ENCODE measurements around the gene MAMLD1. TPM values are rescaled to one million over a fixed set of nuclear protein-coding genes. Genes with fewer than 3 reads are reported as not detected.

The MAMLD1 gene
- total RNA-seq, 1 donor from 2014 or later: 2.6 TPM

DNA sequence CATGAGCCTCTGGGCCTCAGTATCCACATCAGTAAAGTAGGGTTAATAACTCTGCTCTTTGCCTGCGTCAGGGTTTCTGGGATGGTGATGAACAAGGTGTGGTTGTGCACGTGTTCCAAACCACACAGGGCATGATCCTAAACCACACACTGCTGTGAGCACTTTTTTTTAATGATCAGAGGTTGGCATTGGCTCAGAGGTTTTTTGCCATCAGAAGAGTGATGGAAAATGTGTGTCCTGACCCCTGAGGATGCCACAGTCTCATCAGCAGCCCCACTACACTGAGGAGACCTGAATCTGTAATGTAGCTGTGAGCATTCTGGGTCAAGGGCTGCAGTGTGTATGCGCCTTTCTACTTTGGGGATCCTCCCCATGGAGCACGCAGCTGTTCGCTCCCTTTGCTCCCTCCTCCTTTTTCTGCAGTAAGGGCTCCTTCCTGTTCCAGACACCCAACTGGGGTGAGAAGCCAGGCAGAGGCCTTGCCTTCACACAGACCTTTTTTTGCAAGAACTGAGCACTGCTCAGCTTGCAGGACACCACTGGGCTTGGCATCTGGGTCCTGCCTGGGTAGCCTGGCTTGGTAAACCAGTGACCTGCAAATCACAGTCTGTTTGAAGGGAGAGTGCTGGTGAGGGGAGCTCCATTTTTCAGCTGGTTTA lies 87.5 kb downstream of the MAMLD1 start:
- Histone ChIP-seq H3K27me3 (ENCODE audit: control insufficient read depth in 3 of 3, insufficient read depth in 3 of 3, low read length in 3 of 3) (no peaks in the 10 kb centered on the region), H3K4me3 (ENCODE audit: low read length in 3 of 3) (no peak overlapping the region), H3K9ac (ENCODE audit: low read depth in 1 of 3, low read length in 3 of 3) (no peak overlapping the region), H3K9me3 (ENCODE audit: control insufficient read depth in 3 of 3, low read length in 3 of 3) (no peaks in the 10 kb centered on the region), H3K4me1 (ENCODE audit: control insufficient read depth in 3 of 3, insufficient read depth in 3 of 3, low read length in 3 of 3) (peaks cover 19 to 29% (median 22%) of the 10 kb centered on the region in 3 donors), H3K27ac (ENCODE audit: low read depth, low read length) (no peak overlapping the region), H3K36me3 (ENCODE audit: control insufficient read depth in 3 of 3, insufficient read depth in 3 of 3, low read length in 3 of 3) (no peaks in the 10 kb centered on the region)

DNA sequence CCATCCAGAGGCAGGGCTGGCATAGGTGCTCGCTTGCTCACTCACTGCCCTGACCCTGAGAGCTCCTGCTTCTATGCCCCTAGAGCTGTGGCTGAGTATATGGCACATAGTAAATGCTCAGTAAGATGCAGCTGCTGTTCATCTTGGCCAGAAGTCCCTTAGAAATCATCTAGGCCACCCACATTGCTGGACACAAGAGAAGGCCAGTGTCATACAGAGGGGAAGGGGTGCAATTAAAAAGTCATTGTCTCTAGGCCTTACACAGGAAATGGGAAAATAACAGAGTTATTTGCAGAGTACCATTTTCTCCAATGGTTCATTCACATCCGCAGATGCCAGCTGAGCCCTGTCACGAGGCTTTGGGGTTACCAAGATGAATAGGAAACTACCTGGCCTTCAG lies 88.8 kb downstream of the MAMLD1 start:
- H3K9ac ChIP-seq (ENCODE audit: low read depth in 1 of 3, low read length in 3 of 3): no peak overlapping the region
- H3K4me1 ChIP-seq (ENCODE audit: control insufficient read depth in 3 of 3, insufficient read depth in 3 of 3, low read length in 3 of 3): peaks cover 22 to 40% (median 22%) of the 10 kb centered on the region in 3 donors
- no peaks in the 10 kb centered on the region for H3K9me3 ChIP-seq (ENCODE audit: control insufficient read depth in 3 of 3, low read length in 3 of 3)
- H3K4me3 ChIP-seq (ENCODE audit: low read length in 3 of 3): no peak overlapping the region
- no peaks in the 10 kb centered on the region for H3K36me3 ChIP-seq (ENCODE audit: control insufficient read depth in 3 of 3, insufficient read depth in 3 of 3, low read length in 3 of 3)
- no peaks in the 10 kb centered on the region for H3K27me3 ChIP-seq (ENCODE audit: control insufficient read depth in 3 of 3, insufficient read depth in 3 of 3, low read length in 3 of 3)
- no peak overlapping the region for H3K27ac ChIP-seq (ENCODE audit: low read depth, low read length)

- peaks cover 21 to 43% (median 22%) of the 10 kb centered on the region in 3 donors for H3K4me1 ChIP-seq (ENCODE audit: control insufficient read depth in 3 of 3, insufficient read depth in 3 of 3, low read length in 3 of 3)
- no peaks in the 10 kb centered on the region for H3K36me3 ChIP-seq (ENCODE audit: control insufficient read depth in 3 of 3, insufficient read depth in 3 of 3, low read length in 3 of 3)
- H3K9ac ChIP-seq (ENCODE audit: low read depth in 1 of 3, low read length in 3 of 3): no peak overlapping the region
- H3K9me3 ChIP-seq (ENCODE audit: control insufficient read depth in 3 of 3, low read length in 3 of 3): no peaks in the 10 kb centered on the region
- no peak overlapping the region for H3K4me3 ChIP-seq (ENCODE audit: low read length in 3 of 3)
- no peak overlapping the region for H3K27ac ChIP-seq (ENCODE audit: low read depth, low read length)
- H3K27me3 ChIP-seq (ENCODE audit: control insufficient read depth in 3 of 3, insufficient read depth in 3 of 3, low read length in 3 of 3): no peaks in the 10 kb centered on the region
These were observed 91.0 kb downstream of the MAMLD1 start for GRCh38 chrX:150454083-150454482.

GRCh38 chrX:150454508-150455214 lies 91.5 kb downstream of the MAMLD1 start:
- Histone ChIP-seq H3K4me3 (ENCODE audit: low read length in 3 of 3) (no peak overlapping the region), H3K9ac (ENCODE audit: low read depth in 1 of 3, low read length in 3 of 3) (no peak overlapping the region), H3K36me3 (ENCODE audit: control insufficient read depth in 3 of 3, insufficient read depth in 3 of 3, low read length in 3 of 3) (no peaks in the 10 kb centered on the region), H3K27me3 (ENCODE audit: control insufficient read depth in 3 of 3, insufficient read depth in 3 of 3, low read length in 3 of 3) (no peaks in the 10 kb centered on the region), H3K9me3 (ENCODE audit: control insufficient read depth in 3 of 3, low read length in 3 of 3) (no peaks in the 10 kb centered on the region), H3K27ac (ENCODE audit: low read depth, low read length) (no peak overlapping the region), H3K4me1 (ENCODE audit: control insufficient read depth in 3 of 3, insufficient read depth in 3 of 3, low read length in 3 of 3) (peaks cover 20 to 41% (median 21%) of the 10 kb centered on the region in 3 donors)

- no peak overlapping the region for H3K27ac ChIP-seq (ENCODE audit: low read depth, low read length)
These were observed 92.1 kb downstream of the MAMLD1 start for GRCh38 chrX:150455215-150455608.

DNA sequence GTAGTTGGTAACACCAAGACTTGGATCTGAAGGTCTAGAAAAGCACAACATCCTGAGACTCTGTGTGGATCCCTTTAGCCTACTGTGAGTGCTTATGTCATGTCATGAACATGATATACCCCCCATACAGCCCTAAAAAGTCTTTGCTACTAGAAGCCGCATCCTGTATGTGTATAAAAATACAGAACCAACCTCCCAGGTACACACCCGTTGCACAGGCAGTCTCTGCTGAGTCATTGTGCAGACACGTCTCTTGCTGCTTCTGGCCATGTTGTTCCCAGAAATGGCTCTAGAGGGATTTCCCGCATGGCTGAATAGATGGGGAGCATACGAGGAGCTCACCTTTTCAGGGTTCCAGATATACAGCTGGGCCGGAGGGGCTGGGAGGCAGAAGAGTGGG lies 93.3 kb downstream of the MAMLD1 start:
- no peak overlapping the region for H3K27ac ChIP-seq (ENCODE audit: low read depth, low read length)
- no peaks in the 10 kb centered on the region for H3K9me3 ChIP-seq (ENCODE audit: control insufficient read depth in 3 of 3, low read length in 3 of 3)

More at GRCh38 chrX:150455215-150455608, 92.1 kb downstream of the MAMLD1 start:
- Histone ChIP-seq H3K9me3 (ENCODE audit: control insufficient read depth in 3 of 3, low read length in 3 of 3) (no peaks in the 10 kb centered on the region), H3K4me3 (ENCODE audit: low read length in 3 of 3) (no peak overlapping the region), H3K27me3 (ENCODE audit: control insufficient read depth in 3 of 3, insufficient read depth in 3 of 3, low read length in 3 of 3) (no peaks in the 10 kb centered on the region), H3K36me3 (ENCODE audit: control insufficient read depth in 3 of 3, insufficient read depth in 3 of 3, low read length in 3 of 3) (no peaks in the 10 kb centered on the region), H3K9ac (ENCODE audit: low read depth in 1 of 3, low read length in 3 of 3) (no peak overlapping the region), H3K4me1 (ENCODE audit: control insufficient read depth in 3 of 3, insufficient read depth in 3 of 3, low read length in 3 of 3) (peaks cover 16 to 35% (median 17%) of the 10 kb centered on the region in 3 donors)

DNA sequence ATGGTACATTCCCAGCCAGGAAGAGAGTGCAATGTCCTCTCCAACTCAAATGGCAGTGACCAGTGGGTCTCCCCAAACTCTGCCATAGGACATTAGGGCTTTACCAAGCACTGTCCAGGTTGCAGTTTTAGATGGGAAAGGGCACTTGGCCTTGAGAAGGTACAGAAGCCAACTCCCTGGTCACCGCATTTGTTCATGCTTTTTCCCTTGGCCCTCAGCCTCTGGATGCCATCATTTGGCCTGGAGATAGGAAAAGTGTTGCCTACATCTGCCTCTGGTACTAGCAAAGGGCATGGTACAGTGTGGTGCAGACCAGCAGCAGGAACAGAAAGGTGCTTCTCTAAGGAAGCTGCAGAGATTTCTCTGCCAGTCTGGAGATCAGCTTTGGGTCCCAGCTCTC lies 93.8 kb downstream of the MAMLD1 start:
- no peaks in the 10 kb centered on the region for H3K36me3 ChIP-seq (ENCODE audit: control insufficient read depth in 3 of 3, insufficient read depth in 3 of 3, low read length in 3 of 3)
- H3K27me3 ChIP-seq (ENCODE audit: control insufficient read depth in 3 of 3, insufficient read depth in 3 of 3, low read length in 3 of 3): no peaks in the 10 kb centered on the region
- peaks cover 6 to 29% (median 10%) of the 10 kb centered on the region in 3 donors for H3K4me1 ChIP-seq (ENCODE audit: control insufficient read depth in 3 of 3, insufficient read depth in 3 of 3, low read length in 3 of 3)
- no peaks in the 10 kb centered on the region for H3K9me3 ChIP-seq (ENCODE audit: control insufficient read depth in 3 of 3, low read length in 3 of 3)
- H3K4me3 ChIP-seq (ENCODE audit: low read length in 3 of 3): no peak overlapping the region
- no peak overlapping the region for H3K27ac ChIP-seq (ENCODE audit: low read depth, low read length)
- no peak overlapping the region for H3K9ac ChIP-seq (ENCODE audit: low read depth in 1 of 3, low read length in 3 of 3)

More for the DNA sequence above, 93.3 kb downstream of the MAMLD1 start:
- Histone ChIP-seq H3K4me1 (ENCODE audit: control insufficient read depth in 3 of 3, insufficient read depth in 3 of 3, low read length in 3 of 3) (peaks cover 7 to 29% (median 10%) of the 10 kb centered on the region in 3 donors), H3K4me3 (ENCODE audit: low read length in 3 of 3) (no peak overlapping the region), H3K27me3 (ENCODE audit: control insufficient read depth in 3 of 3, insufficient read depth in 3 of 3, low read length in 3 of 3) (no peaks in the 10 kb centered on the region), H3K9ac (ENCODE audit: low read depth in 1 of 3, low read length in 3 of 3) (no peak overlapping the region), H3K36me3 (ENCODE audit: control insufficient read depth in 3 of 3, insufficient read depth in 3 of 3, low read length in 3 of 3) (no peaks in the 10 kb centered on the region)

DNA sequence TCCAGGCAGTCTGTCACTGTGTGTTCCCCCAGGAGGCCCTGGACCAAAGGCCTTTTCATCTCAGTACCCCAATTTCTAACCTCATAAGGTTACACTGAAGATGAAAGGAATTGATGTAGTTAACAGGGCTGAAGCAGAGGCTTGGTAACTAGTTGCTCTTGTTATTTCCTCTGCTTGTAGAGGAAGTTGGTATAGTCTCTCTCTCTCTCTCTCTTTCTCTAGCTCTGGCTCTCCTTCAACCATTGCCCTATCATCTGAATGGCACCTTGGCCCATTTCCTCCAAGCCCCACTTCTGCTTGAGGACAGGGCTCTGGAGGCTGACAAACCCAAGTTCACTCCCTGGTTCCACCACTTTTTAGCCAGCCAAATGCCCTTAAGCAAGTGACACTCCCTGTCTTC lies 96.1 kb downstream of the MAMLD1 start:
- H3K9ac ChIP-seq (ENCODE audit: low read depth in 1 of 3, low read length in 3 of 3): no peak overlapping the region
- no peaks in the 10 kb centered on the region for H3K27me3 ChIP-seq (ENCODE audit: control insufficient read depth in 3 of 3, insufficient read depth in 3 of 3, low read length in 3 of 3)
- H3K27ac ChIP-seq (ENCODE audit: low read depth, low read length): no peak overlapping the region
- H3K36me3 ChIP-seq (ENCODE audit: control insufficient read depth in 3 of 3, insufficient read depth in 3 of 3, low read length in 3 of 3): no peaks in the 10 kb centered on the region
- no peak overlapping the region for H3K4me3 ChIP-seq (ENCODE audit: low read length in 3 of 3)
- peaks cover 6 to 20% (median 10%) of the 10 kb centered on the region in 3 donors for H3K4me1 ChIP-seq (ENCODE audit: control insufficient read depth in 3 of 3, insufficient read depth in 3 of 3, low read length in 3 of 3)
- no peaks in the 10 kb centered on the region for H3K9me3 ChIP-seq (ENCODE audit: control insufficient read depth in 3 of 3, low read length in 3 of 3)

GRCh38 chrX:150460063-150460462 lies 96.9 kb downstream of the MAMLD1 start:
- Histone ChIP-seq H3K4me1 (ENCODE audit: control insufficient read depth in 3 of 3, insufficient read depth in 3 of 3, low read length in 3 of 3) (peaks cover 4 to 14% (median 6%) of the 10 kb centered on the region in 3 donors), H3K9me3 (ENCODE audit: control insufficient read depth in 3 of 3, low read length in 3 of 3) (no peaks in the 10 kb centered on the region), H3K9ac (ENCODE audit: low read depth in 1 of 3, low read length in 3 of 3) (no peak overlapping the region), H3K27ac (ENCODE audit: low read depth, low read length) (no peak overlapping the region), H3K36me3 (ENCODE audit: control insufficient read depth in 3 of 3, insufficient read depth in 3 of 3, low read length in 3 of 3) (no peaks in the 10 kb centered on the region), H3K27me3 (ENCODE audit: control insufficient read depth in 3 of 3, insufficient read depth in 3 of 3, low read length in 3 of 3) (no peaks in the 10 kb centered on the region), H3K4me3 (ENCODE audit: low read length in 3 of 3) (no peak overlapping the region)

- Histone ChIP-seq H3K36me3 (ENCODE audit: control insufficient read depth in 3 of 3, insufficient read depth in 3 of 3, low read length in 3 of 3) (no peaks in the 10 kb centered on the region), H3K9ac (ENCODE audit: low read depth in 1 of 3, low read length in 3 of 3) (no peak overlapping the region), H3K27me3 (ENCODE audit: control insufficient read depth in 3 of 3, insufficient read depth in 3 of 3, low read length in 3 of 3) (no peaks in the 10 kb centered on the region), H3K4me1 (ENCODE audit: control insufficient read depth in 3 of 3, insufficient read depth in 3 of 3, low read length in 3 of 3) (peaks cover 0 to 16% (median under 1%) of the 10 kb centered on the region in 3 donors), H3K27ac (ENCODE audit: low read depth, low read length) (no peak overlapping the region), H3K4me3 (ENCODE audit: low read length in 3 of 3) (no peak overlapping the region), H3K9me3 (ENCODE audit: control insufficient read depth in 3 of 3, low read length in 3 of 3) (no peaks in the 10 kb centered on the region)
These were observed 97.7 kb downstream of the MAMLD1 start for GRCh38 chrX:150460781-150461180.

All from skeletal muscle tissue (tissue), 4 donors.